ENCODE results near the gene MIPOL1.

DNA sequence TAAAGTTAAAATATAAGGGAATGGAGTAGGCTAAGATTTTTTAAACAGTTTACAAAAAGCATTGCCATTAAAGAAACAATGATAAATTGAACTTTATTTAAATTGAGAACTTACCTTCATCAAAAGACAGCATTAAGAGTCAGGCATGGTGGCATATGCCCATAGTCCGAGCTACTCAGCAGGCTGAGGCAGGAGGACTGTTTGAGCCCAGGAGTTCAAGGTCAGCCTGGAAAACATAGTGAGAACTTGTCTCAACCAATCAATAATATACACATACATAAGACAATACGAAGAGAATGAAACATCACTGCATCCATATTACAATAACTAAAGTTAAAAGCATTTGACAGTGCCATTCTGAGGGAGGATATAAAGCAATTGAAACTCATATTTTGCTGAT is 299.7 kb downstream of the MIPOL1 start:
- TF ChIP-seq, protein P1, sequence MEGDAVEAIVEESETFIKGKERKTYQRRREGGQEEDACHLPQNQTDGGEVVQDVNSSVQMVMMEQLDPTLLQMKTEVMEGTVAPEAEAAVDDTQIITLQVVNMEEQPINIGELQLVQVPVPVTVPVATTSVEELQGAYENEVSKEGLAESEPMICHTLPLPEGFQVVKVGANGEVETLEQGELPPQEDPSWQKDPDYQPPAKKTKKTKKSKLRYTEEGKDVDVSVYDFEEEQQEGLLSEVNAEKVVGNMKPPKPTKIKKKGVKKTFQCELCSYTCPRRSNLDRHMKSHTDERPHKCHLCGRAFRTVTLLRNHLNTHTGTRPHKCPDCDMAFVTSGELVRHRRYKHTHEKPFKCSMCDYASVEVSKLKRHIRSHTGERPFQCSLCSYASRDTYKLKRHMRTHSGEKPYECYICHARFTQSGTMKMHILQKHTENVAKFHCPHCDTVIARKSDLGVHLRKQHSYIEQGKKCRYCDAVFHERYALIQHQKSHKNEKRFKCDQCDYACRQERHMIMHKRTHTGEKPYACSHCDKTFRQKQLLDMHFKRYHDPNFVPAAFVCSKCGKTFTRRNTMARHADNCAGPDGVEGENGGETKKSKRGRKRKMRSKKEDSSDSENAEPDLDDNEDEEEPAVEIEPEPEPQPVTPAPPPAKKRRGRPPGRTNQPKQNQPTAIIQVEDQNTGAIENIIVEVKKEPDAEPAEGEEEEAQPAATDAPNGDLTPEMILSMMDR (IDR thresholded peaks at IDR 0.05; ENCODE audit: insufficient read depth, low read length, poor library complexity, severe bottlenecking), result no peak
- no peak for TF ChIP-seq EZH2phosphoT487 (conservative IDR thresholded peaks at IDR 0.05; ENCODE audit: low read length)

Data from SU-DHL-6 (cell line).